HG02759 (cell line): ENCODE results near the gene PSMA2.

Experiments
- ATAC-seq: cut with Tn5 transposase; IDR thresholded peaks from one replicate; pipeline ENCODE4 v1.9.1; 2021; ENCODE audit warnings: mild to moderate bottlenecking, moderate library complexity; ENCODE audit not compliant: unreplicated experiment

PSMA2 gene

DNA sequence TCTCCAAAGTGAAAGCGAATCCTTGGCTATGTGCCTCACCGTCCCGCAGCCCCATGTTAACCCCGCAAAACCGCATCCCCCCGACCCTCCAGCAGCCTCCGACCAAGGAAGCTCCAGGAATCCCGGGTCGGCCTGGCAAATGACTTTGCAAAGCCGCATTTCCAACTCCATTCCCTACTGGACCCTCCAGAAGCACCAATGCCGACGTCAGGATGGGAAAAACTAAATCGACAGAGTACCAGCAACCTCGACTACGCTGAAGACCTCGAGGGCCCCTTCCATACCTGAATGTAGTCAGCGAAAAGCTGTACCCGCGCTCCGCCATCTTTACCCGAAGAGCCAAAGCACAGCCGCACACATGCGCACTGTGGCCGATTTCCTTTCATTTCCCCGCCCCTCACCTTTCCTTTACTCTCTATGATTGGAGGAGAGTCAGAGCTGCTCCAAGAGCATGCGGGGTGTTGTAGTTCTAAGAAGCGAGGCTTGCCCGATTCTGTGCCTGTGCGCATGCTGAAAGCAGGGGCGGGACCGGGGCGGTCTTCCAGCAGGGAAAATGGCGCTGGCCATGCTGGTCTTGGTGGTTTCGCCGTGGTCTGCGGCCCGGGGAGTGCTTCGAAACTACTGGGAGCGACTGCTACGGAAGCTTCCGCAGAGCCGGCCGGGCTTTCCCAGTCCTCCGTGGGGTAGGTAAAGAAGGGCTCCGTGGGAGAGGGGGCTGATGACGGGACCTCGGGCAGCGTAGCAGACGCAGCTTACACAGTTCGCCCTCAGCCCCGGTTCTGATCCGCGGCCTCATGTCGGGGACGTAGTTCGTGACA, at the start of gene PSMA2, which contains the start of gene MRPL32:
Gene PSMA2, minus strand, starts transcription at position 341 of the 818 bp plus-strand sequence. Its CDS starts 16 bp downstream, at position 325.
Gene MRPL32, plus strand, starts transcription at position 543 of the 818 bp plus-strand sequence. Its CDS starts 11 bp downstream, at position 554.
- ATAC-seq, result peak; percentile 99

DNA sequence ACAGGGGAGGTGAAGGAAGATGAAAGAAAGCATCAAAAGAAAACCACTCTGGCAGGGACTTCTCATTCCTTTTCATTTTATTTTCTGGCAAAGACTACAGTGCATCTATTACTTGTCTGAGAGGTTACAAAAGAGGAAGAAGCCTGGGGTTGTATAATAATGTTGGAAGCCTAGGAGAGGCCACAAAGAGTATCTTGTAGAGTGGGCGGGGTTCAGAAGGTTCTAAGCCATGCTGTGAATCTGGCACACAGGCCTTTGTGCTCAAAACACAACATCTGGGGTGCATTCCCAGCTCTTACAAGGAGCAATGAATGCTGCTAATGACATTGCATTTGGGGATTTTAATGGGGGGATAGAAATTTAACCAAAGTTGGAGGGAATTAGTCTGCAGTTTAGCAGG, 49.6 kb upstream of the PSMA2 start:
- no peak for ATAC-seq

DNA sequence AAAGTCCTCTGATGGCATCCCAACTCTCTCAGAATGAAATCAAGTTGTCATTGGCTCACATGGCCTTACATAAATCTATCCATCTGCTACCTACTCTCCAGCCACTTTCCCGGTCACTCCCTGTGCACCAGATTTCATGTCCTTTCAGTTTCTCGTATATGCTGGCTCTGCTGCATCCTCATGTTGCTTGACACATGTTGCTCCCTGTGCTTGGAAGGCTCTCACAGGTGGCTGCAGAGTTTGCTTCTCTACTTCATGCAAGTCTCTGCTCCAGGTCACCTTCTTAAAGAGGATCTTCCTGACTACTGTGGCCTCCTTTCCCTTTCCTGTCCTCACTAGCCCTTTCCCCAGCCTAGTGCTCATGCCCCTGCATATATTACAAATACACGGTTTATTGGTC, 48.5 kb upstream of the PSMA2 start:
- ATAC-seq, result no peak

DNA sequence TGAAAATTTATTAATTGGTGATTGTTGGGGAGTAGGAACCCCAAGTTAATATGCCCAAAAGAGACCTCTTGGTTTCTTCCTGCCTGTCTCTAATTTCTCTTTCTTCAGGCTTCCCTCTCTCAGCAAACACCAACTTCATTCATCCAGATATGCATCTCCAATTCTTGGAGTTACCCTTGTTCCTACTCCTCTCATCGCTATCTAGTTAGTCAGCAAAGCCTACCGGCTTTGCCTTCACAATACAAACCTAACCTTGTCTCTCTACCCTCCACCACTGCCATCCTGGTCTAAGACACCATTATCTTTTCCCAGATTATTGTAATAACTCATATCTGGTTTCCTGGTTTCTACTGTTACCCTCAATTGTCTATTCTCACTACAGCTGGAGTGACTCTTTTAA, 48.1 kb upstream of the PSMA2 start:
- no peak for ATAC-seq

DNA sequence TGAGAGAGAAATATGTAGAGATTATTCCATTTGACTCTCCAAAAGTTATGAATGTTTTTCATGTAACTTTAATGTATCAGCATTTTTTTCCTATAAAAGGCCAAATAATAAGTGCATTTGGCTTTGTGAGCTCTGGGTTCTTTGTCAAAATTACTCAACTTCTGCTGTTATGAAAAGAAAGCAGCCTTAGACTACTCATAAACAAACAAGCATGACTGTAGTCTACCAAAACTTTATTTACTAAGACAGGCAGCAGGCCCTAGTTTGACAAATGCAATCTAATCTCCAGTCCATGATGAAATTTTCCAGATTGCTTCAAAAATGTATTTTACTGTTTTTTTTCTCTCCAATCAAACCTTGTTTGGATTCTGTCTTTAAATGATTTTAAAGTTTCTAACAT, 46.5 kb upstream of the PSMA2 start:
- ATAC-seq, result no peak

DNA sequence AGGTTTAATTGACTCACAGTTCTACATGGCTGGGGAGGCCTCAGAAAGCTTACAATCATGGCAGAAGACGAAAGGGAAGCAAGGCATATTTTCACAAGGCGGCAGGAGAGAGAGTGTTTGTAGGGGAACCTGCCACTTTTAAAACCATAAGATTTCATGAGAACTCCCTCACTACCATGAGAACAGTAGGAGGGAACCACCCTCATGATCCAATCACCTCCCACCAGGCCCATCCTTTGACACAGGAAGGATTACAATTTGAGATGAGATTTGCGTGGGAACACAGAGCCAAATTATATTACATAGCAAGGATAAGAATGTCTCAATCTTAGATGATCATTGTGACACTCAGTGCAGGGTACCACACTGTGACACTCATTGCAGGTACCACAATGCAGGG, 44.4 kb upstream of the PSMA2 start:
- no peak for ATAC-seq

DNA sequence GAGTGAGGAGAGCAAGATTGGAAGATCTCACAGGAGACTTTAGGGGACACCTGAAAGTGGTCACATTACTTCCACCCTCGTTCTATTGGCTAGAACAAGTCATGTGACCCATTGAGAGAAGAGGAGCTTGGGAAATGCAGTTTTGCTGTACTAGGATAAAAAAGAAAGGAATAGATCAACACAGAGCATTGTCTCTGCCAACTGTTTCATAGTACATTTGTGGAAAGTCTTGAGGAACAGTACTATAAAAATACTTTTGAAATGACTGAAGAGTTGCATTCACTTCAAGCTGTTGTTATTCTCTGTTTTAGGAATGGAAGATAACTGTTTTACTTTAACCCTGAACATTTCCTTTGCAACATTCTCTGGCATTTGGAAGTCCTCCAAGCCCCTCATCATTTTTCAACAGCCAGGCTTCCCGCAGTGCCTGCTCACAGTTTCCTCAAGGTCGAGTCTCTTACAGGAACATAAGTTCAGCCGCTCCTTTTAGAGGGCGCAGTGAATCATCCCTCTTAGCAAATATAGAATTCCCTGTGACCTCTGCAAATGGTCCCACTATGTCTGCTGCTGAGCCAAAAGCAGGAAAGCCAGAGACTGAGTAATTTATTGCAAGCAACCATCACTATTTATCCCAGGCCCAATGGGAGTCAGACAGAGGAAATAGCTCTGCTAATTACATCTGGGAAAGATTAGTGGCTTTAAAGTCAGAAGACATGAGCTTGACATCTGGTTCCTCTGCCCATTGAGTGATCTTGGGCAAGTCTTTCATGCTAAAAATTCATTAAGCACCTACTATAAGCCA, 40.9 kb upstream of the PSMA2 start:
- no peak for ATAC-seq

DNA sequence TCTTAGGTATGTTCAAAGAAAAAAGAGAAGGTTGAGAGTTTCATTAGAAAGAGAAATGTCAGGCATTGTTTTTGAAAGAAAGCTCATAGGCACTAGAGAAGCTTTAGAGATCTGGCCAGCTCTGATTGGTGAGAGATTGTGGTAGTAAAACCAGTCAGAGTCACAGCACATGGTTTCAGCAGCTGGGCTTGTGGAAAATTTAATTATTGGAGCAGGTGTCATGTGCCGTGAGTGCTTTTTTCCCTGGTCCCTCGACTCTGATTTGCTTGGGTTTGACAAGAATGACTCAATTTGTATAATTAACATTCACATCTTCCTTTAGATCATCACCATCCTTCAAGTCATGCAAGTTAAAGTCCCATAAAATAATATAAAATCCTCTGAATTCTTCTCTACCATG, 35.4 kb upstream of the PSMA2 start:
- ATAC-seq, result no peak

DNA sequence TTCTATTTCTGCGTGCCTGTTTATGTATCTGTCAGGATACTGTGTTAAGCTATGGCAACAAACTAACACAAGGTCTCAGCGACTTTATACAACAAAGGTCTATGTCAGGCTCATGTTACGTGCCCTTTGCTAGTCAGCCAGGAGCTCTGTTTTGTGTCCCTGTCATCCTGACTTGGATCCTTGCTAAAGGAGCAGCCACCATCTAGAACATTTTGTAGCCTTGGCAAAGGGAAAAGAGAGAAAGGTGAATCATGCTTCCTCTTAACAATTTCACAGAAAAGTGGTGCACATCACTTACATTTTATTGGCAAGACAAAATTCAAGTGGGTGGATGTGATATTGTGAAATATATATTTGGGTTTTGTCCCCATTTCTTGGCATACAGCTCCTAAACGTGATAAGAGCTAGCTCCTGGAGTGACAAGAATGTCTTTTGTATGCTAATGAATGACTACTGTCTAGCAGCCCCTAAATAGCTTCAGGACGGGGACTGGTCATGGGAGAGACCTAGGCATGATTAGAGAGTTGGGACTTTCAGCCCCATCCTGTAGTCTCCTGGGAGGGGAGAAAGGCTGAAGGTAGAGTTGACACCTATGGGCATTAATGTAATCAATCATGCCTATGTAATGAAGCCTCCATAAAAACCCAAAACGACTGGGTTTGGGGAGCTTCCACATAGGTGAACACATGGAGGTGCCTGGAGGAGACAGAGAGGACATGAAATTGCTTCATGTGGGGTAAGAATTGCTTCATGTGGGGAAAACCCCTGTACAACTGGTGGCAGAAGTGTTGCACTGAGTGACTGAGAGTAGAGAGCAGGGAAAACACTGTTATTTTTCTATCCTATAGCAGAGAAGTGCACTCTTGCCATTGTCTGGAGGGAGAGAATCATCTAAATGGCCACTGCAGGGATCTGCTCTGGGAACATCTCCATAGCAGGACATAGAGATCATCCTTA, 33.2 kb upstream of the PSMA2 start:
- ATAC-seq, result no peak

DNA sequence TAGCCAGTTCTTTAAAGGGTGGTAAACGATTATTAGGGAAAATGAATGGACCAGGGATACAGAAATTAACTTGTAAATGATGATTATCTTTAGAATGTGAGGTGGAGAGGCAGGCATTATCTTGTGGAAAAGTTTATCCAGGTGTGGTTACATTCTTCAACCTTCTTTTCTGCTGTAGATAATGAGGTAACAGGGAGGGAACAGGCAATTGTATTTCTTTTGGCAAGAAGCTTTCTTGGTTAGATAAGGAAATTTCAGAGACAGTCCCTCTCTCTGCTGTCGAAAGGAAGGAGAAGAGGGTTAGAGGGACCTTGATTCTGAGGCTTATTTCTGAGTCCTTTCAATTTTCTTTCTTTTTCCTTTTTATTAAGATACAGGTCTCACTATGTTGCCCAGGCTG, 32.3 kb upstream of the PSMA2 start:
- ATAC-seq, result no peak

DNA sequence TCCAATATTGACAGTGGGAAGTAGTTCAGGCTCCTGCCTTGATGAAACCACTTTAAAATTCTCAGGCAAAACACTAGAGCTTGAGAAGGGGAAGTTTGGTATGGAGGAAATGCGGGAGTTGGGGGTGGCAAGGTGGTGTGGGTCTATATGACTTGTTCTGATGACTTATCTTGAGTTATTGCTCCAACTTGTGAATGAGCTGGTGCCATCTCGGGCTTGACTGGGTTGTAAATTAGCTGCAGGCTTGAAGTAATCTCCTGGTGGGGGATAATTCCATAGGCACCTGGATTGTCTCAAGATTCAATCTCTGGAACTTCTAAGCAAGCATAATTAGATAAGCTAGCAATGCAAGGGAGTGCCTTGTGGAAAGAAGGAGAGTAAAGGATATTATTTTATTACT, 29.2 kb upstream of the PSMA2 start:
- no peak for ATAC-seq

DNA sequence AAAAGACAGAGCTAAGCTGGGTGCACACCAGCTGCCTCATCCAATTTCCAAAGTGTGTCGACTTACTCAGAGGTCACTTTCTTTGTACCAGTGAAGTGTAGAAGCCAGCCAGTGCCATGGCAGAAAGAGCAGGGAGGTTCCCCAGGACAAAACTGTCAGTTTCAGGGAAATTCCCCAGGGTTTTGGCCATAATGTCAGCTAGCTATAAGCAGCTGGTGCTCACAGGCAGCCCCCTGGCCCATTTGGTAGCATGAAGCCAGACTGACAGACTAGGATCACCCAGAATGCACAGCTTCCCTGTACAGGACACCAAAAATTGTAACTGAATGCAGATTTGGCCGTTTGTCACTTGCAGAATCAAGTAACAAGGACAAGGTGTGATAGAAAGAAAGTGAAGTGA, 28.8 kb upstream of the PSMA2 start:
- ATAC-seq, result peak; percentile 66

DNA sequence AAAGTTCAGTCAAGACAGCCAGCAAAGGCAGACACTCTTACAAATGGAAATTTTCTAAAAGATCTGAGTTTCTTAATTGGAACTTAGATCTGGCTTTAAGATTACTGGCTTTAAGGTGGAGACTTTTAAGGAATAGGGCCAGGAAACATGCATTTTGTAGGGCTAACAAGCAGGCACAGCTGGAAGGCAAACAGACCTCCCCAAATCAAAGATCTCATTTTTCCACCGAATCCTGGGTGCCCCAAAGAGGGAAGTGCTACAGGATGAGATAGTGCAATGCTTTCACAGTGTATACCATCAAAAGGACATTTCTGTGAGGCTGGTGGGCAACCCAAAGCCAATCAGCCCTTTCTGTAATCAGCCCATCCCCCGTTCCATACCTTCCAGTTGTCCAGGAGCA, 27.6 kb upstream of the PSMA2 start:
- no peak for ATAC-seq

DNA sequence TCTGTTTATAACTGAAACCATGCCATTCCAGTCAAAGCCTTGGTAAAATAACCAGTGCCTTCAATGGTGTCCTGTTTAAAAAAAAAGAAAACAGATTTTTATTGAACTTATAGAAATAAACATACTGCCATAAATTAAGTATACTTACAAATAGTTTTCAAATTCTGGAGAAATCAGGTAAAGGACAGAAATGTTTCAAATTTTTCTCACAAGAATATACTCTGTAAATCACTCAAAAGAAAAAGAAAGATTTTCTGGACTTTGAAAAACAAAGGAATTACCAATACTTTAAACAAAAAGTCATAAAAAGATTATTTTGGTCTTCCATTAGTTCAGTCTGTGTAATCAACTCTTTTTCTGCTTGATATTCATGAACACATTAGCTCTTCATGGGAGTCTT, 24.1 kb upstream of the PSMA2 start:
- ATAC-seq, result no peak

DNA sequence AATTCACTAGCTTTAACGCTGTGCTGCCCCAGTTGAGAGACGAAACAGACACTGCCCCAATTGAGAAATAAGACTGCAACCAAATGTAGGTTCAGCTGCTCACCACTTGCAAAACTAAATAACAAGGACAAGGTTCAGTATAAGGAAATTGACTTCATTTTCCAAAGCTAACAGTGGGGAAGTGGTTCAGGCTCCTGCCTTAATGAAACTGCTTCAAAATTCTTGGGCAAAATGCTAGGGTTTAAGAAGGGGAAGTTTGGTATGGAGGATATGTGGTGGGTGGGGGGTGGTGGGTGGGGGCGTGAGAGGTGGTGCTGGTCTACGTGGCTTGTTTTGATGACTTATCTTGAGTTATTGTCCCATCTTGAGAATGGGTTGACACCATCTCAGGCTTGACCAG, 22.0 kb upstream of the PSMA2 start:
- ATAC-seq, result no peak

DNA sequence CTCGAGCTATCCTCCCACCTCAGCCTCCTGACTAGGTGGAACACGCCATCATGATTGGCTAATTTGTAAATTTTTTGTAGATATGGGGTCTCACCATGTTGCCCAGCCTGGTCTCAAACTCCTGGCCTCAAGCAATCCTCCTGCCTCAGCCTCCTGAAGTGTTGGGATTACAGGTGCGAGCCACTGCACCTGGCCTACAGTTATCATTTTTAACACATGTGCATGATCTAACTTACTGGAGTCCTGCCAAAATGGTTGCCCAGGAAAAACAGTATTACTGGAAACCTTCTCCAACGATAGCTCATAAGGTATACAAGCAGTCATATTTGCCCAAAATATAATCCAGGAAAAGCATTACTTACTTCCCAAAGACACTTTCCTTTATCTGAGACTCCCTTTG, 20.4 kb upstream of the PSMA2 start:
- no peak for ATAC-seq

DNA sequence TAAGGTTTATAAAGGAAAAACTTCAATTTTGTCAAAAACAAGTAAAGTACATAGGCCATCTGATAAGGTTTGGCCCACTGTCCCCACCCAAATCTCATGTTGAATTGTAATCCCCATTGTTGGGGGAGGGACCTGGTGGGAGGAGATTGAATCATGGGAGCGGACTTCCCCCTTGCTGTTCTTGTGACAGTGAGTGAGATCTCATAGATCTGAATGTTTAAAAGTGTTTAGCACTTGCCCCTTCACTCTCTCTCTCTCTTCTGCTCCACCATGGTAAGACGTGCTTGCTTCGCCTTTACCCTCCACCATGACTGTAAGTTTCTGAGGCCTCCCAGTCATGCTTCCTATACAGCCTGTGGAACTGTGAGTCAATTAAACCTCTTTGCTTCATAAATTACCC, 18.4 kb upstream of the PSMA2 start:
- no peak for ATAC-seq

DNA sequence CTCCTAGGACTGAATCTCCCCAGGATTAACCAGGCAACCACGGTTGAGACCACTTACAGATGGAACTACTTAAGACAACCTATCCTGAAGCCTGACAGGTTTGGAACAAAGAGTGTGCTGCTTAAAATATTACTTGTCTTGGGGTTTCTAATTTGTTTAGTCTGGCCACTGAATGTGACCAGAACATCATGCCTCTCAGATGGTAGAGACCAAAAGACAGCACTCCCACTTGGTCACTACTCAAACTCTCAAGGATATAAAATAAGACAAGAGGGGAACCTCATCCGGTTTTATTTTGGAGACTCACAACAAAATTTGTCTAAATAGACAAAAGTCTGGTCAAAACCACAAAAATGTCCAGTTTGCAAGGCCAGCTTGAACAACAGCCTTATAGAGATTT, 15.5 kb upstream of the PSMA2 start:
- no peak for ATAC-seq

DNA sequence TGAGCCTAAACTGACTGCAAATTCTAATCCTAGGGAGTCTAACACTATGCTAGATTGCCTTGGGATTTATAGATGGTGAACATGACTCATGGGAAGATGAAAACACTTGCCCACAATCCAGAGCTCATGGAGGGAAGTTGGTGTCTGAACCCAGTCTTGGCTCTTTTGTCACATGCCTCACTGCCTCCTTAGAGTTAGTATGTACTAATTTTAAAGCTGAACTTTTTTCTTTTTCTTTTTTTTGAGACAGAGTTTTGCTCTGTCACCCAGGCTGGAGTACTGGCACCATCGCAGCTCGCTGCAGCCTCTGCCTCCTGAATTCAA, 14.6 kb upstream of the PSMA2 start:
- no peak for ATAC-seq

DNA sequence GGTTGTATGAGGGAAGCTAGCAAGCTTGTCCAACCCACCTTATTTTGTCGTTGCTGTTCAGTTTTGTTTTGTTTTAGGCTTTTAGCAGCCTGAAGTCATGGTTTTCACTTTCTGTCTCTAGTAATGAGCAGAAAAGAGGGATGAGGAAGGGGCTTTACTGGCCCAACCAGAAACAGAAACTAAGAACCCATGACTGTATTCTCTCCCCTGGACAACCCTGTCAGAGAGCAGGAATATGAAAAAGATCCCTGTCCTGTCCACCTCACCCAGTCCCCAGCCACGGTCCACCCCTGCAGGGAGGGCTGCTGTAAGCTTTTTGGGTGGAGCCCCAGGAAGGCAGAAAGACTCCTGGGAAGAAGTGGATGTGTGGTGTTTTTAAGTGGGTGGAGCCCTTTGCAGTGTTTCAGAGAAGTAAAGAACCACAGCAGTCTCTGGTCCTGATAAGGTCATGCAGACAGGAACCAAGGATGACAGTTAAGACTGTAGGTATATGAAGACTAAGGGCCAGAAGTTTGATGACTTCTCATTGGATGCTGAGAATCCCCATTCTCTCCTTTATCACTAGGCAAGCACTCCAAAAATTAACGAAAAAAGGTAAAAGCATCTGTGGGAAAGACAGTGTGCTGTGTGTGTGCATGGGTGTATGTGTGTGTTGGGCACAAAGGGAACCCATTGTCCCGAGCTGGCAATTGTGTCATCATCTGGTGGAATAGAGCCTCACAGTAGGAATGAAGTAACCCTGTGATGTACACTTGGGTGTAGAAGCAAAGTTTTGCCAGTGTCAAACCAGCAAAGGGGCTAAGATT, 14.1 kb upstream of the PSMA2 start:
- peak; percentile 54 for ATAC-seq
